ENCODE results near the gene OR10R2. TPM values are rescaled to one million over a fixed set of nuclear protein-coding genes. Genes with fewer than 3 reads are reported as not detected.

OR10R2 gene
- total RNA-seq, 4 donors from 2014 or later: not detected

- DNase-seq: no peak
- H3K4me1 ChIP-seq: no peaks in the 10 kb centered on the region
- 81 to 92% methylated on average over 1 of the region's 1 CpG for WGBS, 2 donors
- no peak overlapping the region for H3K27ac ChIP-seq
- no peaks in the 10 kb centered on the region for H3K9me3 ChIP-seq
- H3K36me3 ChIP-seq: no peaks in the 10 kb centered on the region
- TF ChIP-seq CTCF (IDR thresholded peaks at IDR 0.05) (no peak), POLR2A (IDR thresholded peaks at IDR 0.05) (no peak)
- intact Hi-C loops (cut with DNase I): no loop called here
- no peaks in the 10 kb centered on the region for H3K27me3 ChIP-seq
- no peak overlapping the region for H3K4me3 ChIP-seq (replicated peaks in 1 of 3)
Measured at GRCh38 chr1:158454537-158454936, 17.5 kb upstream of the OR10R2 start.

DNA sequence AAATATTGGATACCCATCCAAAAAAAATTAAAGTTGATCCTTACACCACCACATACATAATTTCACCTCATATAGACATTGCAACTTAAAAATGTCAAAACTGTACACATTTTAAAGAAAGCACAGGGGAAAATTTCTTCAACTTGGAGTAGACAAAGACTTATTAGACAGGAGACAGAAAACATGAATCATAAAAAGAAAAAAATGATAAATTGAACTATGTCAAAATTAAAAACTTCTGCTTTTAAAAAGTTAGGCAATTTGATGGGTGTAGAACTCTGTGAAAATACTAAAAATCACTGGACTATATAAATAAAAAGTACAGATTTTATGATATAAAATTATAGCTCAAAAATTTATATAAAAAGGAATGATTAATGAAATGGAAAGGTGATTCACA lies 14.8 kb upstream of the OR10R2 start:
- Histone ChIP-seq H3K27ac (no peak overlapping the region), H3K36me3 (no peaks in the 10 kb centered on the region), H3K4me3 (replicated peaks in 1 of 3) (no peak overlapping the region), H3K4me1 (no peaks in the 10 kb centered on the region), H3K27me3 (no peaks in the 10 kb centered on the region), H3K9me3 (no peaks in the 10 kb centered on the region)
- no peak for DNase-seq
- intact Hi-C loops (cut with DNase I): no loop called here
- TF ChIP-seq POLR2A (IDR thresholded peaks at IDR 0.05): no peak

GRCh38 chr1:158458263-158458662 lies 13.8 kb upstream of the OR10R2 start:
- no peaks in the 10 kb centered on the region for H3K4me1 ChIP-seq
- TF ChIP-seq POLR2A (IDR thresholded peaks at IDR 0.05) (no peak), CTCF (IDR thresholded peaks at IDR 0.05) (no peak)
- intact Hi-C loops (cut with DNase I): no loop called here

GRCh38 chr1:158461534-158461933 lies 10.5 kb upstream of the OR10R2 start, which contains the start of gene OR10K1:
TSS of gene OR10K1 (plus strand) at chr1:158461834. CDS start at chr1:158465562, 3,728 bp downstream.
- Histone ChIP-seq H3K27me3 (no peaks in the 10 kb centered on the region), H3K4me1 (no peaks in the 10 kb centered on the region), H3K9me3 (no peaks in the 10 kb centered on the region), H3K27ac (no peak within 1 kb of the TSS), H3K4me3 (replicated peaks in 1 of 3) (no peak within 1 kb of the TSS), H3K36me3 (no peaks in the 10 kb centered on the region)
- WGBS, 2 donors: 78 to 82% methylated on average over 2 of the region's 2 CpGs
- intact Hi-C loops (cut with DNase I): no loop called here
- TF ChIP-seq POLR2A (IDR thresholded peaks at IDR 0.05): no peak
- no peak for TF ChIP-seq CTCF (IDR thresholded peaks at IDR 0.05)
- DNase-seq: no peak

More at GRCh38 chr1:158458263-158458662, 13.8 kb upstream of the OR10R2 start:
- Histone ChIP-seq H3K27ac (no peak overlapping the region), H3K36me3 (no peaks in the 10 kb centered on the region), H3K4me3 (replicated peaks in 1 of 3) (no peak overlapping the region), H3K9me3 (no peaks in the 10 kb centered on the region), H3K27me3 (no peaks in the 10 kb centered on the region)
- DNase-seq: no peak

DNA sequence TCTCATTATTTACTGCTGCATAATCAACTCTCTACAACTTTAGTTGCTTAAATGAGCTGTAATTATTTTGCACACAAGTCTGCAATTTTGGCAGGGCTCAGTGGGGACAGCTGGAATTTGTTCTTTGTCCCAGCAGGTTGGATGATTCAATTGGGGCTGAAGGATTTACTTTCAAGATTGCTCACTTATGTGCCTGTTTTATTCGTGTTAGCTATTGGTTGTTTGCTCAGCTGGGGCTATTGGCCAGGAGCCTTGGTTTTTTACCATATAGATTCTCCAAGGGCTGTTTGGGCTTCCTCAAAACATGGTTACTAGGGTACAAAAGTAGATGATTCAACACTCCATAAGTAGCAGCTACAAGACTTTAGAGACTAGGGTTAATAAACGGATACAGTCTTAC lies 13.4 kb downstream of the OR10R2 start:
- DNase-seq: no peak
- Histone ChIP-seq H3K27me3 (no peaks in the 10 kb centered on the region), H3K4me3 (replicated peaks in 1 of 3) (no peak overlapping the region), H3K27ac (no peak overlapping the region), H3K9me3 (no peaks in the 10 kb centered on the region), H3K36me3 (no peaks in the 10 kb centered on the region), H3K4me1 (no peaks in the 10 kb centered on the region)
- intact Hi-C loops (cut with DNase I): no loop called here
- TF ChIP-seq CTCF (IDR thresholded peaks at IDR 0.05) (no peak), POLR2A (IDR thresholded peaks at IDR 0.05) (no peak)
- WGBS, 2 donors: 57 to 58% methylated on average over 2 of the region's 2 CpGs

- intact Hi-C loops (cut with DNase I): no loop called here
- no peaks in the 10 kb centered on the region for H3K36me3 ChIP-seq
Measured at GRCh38 chr1:158491316-158491715, 19.3 kb downstream of the OR10R2 start.

More at GRCh38 chr1:158491316-158491715, 19.3 kb downstream of the OR10R2 start:
- TF ChIP-seq POLR2A (IDR thresholded peaks at IDR 0.05) (no peak), CTCF (IDR thresholded peaks at IDR 0.05) (no peak)
- Histone ChIP-seq H3K4me1 (no peaks in the 10 kb centered on the region), H3K4me3 (replicated peaks in 1 of 3) (no peak overlapping the region), H3K27me3 (no peaks in the 10 kb centered on the region), H3K27ac (no peak overlapping the region), H3K9me3 (no peaks in the 10 kb centered on the region)
- no peak for DNase-seq
- 87 to 90% methylated on average over 3 of the region's 3 CpGs for WGBS, 2 donors

Data from thyroid gland (tissue), 4 donors.